HPDE6-E6E7 (cell line): Measurements from ENCODE around the gene DOK3.
A peak's percentile ranks its signal among the peaks of the same experiment; 100 is the strongest.

ENCODE experiments used
- DNase-seq: peaks from one replicate; pipeline ENCODE4 v3.0.0; 2011; ENCODE audit warnings: missing footprints; ENCODE audit errors: extremely low spot score

The DOK3 gene, protein sequence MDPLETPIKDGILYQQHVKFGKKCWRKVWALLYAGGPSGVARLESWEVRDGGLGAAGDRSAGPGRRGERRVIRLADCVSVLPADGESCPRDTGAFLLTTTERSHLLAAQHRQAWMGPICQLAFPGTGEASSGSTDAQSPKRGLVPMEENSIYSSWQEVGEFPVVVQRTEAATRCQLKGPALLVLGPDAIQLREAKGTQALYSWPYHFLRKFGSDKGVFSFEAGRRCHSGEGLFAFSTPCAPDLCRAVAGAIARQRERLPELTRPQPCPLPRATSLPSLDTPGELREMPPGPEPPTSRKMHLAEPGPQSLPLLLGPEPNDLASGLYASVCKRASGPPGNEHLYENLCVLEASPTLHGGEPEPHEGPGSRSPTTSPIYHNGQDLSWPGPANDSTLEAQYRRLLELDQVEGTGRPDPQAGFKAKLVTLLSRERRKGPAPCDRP

DNA sequence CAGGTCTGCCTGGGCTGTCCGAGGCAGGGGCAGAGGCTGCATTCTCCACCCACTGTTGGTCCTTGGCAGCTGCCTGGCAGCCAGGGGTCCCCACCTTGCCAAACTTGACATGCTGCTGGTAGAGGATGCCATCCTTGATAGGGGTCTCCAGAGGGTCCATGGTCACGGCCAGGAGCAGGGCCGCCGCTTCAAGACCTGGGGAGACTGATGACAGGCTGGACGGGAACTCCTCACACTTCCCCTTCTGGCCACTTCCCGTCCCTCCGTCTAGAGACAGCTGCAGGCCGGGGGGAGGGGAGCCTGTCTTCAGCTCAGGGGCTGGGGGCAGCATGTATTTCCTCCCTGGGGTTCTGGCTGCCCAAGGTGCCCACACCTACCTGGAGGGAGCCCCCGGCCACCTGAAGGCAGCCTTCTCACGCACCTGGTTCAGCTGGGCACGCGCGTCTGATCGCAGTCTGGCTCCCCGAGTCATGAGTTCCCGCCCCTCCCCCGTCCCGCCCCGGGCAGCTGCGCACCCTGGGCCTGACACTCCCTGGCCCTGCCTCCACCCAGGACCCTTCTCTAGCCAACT lies at the start of gene DOK3:
Gene DOK3 (minus strand): TSS at position 446 of the 571 bp plus-strand sequence. CDS start 286 bp downstream, at position 160.
- no peak for DNase-seq

DNA sequence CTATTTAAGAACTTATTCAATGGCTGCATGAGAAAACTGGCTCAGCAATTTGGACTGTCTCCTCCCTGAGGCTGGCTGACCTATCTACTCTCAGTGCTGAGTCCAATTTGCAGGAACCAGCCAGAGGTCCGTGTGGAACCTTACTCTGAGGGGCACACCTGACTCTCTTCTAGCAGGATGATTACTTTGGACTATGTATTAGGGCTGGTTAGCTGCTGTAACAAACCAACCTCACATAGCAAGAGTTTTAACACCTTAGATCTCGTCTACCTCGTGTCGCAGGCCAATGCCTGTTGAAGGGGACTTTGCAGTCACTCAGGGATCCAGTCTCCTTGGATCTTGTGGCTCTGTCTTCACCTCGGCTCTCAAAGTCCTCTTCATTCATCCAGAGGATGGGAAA lies 48.2 kb upstream of the DOK3 start:
- DNase-seq, result no peak

DNA sequence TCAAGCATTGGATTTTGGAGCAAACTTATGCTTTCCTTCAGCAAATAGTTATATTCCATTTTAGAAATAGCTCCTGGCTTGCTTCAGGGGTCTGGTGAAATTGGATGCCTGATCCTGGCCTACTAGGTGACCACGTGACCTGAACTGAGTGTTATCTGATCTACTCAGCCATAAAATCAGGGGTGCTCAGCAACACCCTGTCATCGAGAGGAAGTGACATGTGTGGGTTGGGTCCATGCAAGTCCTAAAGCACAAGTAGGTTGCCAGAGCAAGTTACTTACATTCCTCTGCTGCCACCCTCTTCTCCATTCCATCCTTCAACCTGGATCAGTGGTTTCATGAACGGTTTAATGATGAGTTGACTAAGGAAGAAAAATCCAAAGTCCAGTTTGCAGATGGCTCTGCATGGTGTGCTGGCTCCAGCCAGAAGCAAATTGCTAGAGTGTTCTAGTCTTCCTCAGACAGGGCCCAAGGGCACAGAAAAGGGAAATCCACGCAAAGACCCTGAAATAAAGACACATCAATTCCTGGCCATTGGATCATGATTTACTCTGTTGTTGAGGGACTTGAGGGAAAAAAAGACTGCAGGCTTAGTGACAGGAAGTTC lies 47.5 kb upstream of the DOK3 start:
- DNase-seq, result no peak

DNA sequence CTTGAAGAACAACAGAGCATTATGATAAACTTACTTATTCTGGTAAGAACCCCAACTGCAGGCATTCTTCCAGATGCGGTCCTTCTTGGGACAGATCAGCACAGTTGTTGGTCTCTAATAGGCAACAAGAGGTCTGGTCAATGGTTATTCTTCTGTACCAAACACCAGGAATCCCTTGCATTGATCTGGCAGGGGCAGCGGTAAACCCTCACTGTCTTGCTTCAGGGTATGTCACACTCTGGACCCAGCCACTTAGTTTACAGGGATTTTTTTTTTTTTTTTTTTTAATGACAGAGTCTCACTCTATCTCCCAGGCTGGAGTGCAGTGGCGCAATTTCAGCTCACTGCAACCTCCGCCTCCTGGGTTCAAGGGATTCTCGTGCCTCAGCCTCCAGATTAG lies 46.0 kb upstream of the DOK3 start:
- no peak for DNase-seq

DNA sequence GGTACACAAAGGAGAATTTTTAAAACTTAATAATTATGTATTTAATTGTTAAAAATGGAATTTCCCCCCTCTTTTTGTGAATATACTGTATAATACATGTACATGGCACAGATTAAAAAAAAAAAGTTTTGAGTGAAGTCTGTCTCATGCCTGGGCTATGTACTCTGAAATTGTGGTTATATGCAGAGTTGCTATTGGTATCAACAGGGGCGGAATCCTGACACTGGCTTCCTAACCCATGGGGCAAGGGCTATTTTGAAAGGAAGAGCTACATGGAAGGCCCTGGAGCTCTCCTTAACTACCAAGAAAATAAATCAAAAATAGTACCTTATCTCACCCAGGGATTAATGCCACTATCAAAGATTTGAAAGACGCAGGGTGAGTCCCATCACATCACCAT lies 45.6 kb upstream of the DOK3 start:
- no peak for DNase-seq

DNA sequence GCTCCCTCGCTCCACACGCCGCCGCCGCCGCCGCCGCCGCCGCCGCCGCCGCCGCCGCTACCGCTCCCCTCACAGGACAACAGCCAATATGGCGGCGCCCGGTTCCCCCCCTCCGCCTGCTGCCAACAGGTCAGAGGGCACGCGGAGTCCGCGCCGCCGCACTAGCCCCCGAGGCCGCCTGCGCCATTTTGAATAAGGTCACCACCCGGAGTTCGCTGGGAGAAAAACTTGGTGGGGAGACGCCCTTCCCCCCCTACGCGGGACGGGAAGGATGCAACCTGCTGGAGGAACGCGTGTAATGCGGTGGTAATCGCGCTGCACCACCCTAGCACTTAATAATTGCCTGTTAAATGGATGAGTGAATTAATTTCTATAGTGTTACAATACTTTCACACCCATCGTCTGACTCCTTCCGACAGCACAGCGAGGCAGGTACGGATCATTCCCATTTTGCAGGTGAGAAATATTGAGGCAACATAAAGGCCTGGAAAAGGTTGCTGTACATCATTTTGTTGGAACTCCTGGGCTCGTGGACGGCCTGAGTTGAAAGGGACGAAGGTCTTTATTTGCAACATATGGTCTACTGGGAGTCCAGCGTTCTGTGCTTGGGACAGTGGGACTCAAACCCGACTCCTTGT lies 45.0 kb upstream of the DOK3 start, which contains the start of gene FAM193B:
Gene FAM193B (minus strand): TSS at position 90 of the 638 bp plus-strand sequence. CDS start 105 bp downstream, outside the sequence.
- peak; percentile 95 for DNase-seq

DNA sequence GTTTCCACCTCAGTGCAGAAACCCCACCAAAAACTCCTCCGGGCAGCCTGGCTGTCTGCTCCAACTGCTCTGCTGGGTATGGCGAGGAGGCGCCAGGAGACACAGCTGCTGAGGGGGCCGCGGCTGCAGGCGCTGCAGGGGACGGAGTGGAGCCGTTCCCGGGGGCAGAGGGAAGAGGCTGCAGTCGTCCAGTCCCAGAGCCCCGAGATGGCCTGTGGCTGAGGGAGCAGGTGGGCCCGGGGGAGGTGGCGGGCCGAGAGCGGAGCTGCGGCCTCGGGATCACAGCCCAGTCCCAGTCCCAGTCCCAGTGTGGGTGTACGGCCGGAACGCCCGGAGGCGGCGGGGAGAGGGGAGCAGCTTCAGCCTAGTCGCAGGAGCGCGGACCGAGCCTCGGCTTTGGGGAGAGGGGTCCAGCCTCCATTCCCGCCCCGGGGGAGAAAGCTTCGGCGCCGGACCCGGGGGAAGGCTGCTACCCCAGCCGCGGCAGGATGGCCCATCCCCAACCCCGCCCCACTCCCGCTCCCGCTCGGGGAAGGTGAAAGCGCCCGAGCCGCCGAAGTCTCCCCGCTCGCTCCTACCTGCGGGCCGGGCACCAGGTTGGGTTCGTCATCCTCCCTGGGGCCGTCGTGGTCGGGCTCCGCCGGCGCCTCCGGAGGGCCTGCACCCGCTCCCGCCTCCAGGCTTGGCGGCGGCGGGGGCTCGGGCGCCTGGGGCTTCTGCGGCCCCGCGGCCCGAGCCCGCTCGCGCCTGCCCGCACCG lies 44.2 kb upstream of the DOK3 start:
- DNase-seq, result peak; percentile 65

DNA sequence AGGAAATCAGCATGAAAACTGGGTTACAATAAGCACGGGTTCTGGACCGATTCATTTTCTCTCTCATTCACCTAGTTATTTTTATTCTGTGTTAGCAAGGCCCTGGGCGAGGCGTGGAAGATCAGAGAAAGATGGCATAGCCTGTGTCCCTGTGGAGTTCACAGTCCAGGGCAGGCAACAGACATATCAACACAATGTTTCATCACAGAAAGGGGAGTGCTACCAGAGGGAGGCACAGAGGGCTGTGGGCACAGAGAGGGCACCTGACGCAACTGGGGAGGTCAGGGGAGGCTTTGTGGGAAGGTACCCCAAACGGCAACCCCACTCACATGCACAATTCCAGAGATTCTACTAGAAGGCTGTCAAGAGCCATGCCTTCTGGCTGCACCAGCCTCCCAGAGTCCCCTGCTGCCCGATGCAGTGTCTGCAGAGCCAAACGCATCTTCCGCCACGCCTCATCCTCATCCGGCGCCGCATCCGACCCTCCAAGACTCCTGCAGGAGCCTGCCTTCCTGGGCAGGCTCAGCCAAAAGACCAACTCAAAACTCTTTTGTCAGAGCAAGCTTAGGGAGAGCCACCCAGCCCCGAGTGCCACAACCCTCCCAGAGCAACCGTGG lies 43.3 kb upstream of the DOK3 start:
- DNase-seq, result no peak

DNA sequence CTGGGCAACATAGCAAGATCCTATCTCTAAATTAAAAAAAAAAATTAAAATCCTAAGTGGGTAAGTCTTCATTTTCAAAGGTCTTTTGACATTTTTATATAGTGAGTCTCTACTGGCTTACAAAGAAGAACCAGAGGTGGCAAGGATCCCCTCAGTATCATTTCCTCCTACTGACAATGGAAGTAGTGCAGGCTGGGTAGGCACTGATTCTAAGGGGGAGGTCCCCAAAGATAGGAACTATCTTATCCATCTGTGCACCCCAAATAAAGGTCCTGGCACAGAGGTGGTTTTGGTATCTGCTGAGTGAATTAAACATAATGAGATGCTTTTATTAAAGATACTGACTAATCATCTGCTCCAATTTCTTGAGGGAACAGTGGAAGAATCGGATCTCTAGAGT lies 40.5 kb upstream of the DOK3 start:
- no peak for DNase-seq

DNA sequence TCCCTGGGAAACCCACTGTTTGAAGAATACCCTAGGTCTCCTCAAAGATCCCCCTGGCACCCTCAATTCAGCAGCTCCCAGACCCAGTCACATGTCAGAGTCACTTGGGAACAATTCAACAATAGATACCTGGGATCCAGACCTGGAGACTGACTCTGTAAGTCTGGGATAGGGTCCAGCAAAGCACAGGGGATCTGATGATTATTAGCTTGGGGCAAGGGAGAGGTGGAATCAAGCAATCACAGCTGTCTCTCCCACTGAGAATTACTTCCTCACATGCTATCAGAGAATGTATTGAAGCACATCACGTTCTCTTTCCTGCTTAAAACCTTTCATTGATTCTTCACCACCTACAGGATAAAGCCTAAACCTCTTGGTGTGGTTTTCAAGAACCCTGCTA lies 38.9 kb upstream of the DOK3 start:
- no peak for DNase-seq

DNA sequence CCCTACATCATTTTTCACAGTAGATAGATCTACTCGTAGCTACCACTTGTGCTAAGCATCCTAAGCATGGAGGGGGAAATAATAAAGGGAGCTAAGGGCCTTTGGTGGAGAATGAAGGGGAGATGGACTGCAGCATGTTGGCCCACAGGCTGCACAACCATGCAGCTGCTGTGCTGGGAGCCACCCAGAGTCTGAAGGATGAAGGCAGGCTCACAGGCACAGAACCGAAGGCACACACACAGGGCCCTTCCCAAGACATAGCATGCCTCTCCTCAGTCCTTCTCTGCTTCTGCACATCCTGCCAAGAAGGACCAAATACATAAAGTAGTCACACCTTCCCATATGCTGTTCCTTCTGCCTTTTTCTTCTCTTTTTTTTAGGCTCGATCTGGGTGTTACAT lies 38.1 kb upstream of the DOK3 start:
- DNase-seq, result no peak

DNA sequence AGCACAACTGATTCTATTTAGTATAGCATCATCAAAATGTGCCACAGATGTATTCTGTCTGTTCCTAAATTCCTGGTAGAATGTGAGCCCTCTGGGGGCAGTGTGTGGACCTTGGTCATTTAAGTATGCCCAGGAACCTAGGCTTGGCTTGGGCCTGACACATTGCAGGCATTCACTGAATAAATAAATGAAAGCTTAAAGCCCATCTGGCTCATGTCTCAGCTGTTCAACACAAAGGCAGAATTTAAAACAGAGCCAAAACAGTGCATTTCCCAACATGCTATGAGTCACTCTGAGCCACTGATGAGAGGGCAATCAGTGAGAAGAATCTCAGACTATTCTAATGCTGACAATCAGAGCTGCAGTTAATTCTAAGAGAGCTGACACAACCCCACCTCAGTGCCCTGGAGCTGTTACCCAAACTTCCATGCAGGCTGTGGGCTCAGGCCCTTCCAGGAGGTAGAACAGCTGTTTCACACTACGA lies 36.7 kb upstream of the DOK3 start:
- peak; percentile 98 for DNase-seq

DNA sequence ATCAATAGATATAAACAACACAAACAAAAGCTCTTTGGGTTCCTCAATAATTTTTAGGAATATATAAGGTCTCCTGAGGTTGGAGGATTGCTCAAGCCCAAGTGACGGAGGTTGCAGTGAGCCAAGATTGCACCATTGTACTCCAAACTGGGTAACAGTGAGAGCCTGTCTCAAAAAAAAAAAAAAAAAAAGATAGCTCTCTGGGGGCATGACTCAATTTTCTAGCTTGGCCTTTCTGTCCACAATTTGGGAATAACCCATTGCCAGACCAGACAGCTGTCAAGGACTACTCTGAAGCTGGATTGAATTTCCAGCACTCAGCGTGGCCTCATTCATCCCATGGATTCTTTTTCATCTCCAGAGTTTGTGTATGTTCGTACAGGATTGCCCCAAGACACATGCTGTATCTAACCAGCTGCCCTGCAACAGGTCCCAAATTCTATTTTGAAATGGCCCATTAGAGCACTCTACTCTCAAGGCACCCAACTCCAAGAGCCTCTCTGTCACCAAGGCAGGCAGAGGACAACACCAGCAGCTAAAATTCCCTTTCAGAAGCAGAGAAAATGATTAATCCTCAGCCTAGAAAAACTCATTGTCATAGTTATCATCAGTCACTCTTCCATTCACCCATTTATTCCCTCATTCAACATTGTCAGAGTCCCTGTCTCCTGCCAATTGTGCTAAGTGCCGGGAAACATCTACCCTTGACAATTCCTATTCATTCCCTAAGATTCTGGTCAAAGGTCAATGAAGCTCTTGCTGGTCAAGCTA lies 36.0 kb upstream of the DOK3 start:
- DNase-seq, result no peak

DNA sequence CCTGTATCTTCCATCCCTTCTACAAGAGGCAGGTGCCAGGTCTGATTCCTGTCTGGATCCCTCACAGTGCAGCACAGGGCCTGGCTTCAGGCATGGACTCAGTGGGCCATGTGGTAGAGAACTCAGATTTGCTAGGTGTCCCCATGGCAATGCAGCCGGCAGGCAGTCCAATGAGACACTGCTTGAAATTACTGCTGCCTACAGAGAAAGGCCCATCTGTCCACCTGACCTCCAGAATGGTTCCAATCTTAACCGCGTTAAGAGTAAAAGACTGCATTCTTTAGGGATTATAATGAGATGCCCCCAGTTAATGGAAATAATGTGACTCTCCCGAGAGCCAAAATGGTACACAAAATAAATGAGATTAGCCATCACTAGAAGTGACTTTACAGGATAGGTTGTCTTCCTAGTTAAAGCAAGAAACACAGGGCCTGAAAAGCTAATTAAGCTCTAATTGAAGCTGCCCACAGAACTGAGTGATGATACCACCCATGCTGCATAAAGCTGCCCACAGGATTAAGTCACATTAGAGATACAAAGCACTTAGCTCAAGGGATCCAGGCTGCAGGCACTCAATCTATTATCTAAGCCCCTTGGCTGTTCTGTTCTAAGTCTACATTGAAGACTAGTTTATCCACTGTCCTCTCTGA lies 33.3 kb upstream of the DOK3 start:
- DNase-seq, result no peak

DNA sequence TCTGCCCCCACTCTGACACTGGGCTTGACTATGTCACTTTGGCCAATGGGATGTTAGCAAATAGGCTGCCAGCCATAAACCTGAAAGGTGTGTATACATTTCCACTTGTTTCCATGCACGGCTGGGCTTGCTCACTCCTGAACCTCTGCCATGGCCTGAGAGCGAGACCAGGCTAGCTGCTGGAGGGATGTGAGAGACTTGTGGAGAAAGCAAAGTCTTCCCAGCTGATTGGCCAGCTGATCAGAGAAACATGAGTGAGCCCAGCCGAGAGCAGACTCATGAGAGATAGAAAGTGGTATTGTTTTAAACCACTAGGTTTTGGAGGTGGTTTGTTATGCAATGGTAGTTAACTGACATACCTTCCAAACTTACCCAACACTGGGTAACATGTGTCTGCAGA lies 30.8 kb upstream of the DOK3 start:
- no peak for DNase-seq

DNA sequence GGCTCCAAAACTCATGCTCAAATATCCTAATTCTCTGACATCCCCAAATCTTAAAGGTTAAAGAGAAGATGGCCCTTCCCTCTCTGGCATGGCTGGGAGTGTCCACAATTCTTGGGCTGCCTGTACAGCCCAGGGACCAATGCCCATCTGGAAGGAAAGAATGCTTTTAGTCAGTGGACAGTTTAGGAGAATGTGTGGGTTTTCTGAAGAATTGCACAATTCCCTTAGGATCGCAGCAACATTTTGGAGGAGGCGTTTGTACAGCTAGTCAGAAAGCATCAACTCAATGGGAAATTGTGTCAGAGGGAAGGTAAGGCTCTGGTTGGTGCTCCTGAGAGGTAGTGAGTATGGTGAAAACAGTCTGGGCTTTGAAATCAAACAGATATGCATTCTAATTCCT lies 29.8 kb upstream of the DOK3 start:
- no peak for DNase-seq

DNA sequence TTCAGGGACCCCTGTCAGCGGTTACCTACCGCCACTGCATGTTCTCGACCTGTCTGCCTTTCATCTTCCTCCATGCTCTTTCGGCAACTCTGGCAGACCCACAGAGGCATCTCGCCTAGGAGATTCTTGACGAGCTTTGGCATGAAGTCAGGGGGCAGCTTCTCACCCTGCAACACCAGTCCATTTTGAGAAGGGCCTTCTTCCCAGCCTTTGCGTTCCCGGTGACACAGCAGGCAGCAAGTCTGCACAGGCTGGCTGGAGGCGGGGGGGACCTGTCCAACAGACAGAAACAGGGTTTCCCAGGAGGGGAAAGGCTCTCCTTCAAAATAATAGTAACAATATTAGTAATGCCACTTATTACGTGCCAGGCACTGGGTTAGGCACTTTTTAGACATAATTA lies 29.2 kb upstream of the DOK3 start:
- no peak for DNase-seq

DNA sequence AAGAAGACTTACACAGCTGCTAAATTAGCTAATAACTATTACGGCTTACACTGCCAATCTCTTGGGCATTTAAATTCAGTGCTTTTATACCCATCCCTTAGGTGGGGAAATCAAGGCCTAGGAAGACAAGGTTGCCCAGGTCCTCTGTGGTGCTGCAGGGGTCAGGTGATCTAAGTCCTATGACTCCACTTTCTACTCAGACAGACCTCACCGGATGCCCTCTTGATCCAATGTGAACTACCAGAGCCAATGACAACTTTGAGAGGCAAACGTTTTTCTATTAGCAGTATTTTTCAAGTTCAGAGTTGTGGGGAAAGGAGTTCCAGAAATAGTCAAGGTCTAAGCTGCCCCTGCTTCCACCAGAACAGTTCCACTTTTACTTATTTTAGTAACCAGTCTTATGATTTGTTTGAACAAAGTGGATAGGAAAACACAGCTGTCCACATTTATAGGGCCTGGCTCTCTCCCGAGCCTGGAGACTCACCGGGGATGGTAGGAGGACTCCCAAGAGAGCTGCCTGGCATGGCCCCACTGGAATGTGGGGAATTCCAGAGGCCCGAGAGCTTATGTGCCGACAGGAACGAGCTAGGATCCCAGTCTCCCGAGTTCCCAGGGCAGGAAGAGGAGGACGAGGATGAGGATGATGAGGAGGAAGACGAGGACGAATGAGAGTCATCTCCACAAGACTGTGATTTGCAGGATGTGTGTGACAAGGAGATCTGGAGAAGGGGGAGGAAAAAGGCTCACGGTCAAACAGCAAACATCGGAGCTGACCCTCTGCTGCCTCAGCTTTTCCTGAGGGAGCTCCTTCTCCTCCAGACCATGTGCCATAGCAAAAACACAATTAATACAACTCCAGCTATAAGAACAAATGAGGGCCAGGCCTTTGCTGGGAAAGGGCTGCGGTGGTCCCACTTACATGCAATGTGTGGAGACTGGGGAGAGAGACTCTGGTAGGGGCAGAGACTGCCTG lies 28.0 kb upstream of the DOK3 start:
- DNase-seq, result no peak

DNA sequence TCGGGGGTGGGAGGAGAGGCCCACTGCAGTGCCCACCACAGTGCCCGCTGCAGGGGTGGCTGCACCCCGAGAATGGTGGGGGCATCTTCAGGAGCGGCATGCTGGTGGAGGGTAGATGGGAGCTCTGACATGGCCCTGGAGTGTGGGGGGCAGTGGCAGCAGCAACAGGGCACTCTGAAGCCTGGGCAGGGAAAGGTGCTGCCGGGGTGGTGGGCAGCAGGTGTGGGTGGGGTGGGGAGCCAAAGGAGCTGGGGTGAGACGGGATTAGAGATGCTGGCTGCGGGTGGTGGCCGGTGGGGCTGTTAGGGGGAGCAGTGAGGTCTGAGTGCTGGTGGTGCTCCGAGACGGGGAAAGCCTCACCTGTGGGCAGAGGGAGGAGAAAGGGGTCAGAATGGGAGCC lies 26.8 kb upstream of the DOK3 start:
- DNase-seq, result no peak
